Gastrocnemius medialis (tissue), 4 donors: ENCODE data around the gene TMEM35B. TPM values are rescaled to one million over a fixed set of nuclear protein-coding genes. Genes with fewer than 3 reads are reported as not detected.
"Not testable (repeated sequence)": the region's sequence is repeated elsewhere in the genome, so short reads cannot be mapped to it uniquely, and the experiment has no call there.

Experiments used
- ATAC-seq, 2 donors: fragments of 150-250 bp; one replicate each; pipeline ENCODE4 v1.9.1; 2016
- DNase-seq, 2 donors: peaks; one replicate each; pipeline ENCODE4 v3.0.0-alpha.2; 2019
- H3K27ac ChIP-seq, 4 donors: fragments of 200-600 bp; sonication (generic); 1 replicate in 1 of 4; 2 replicates in 3 of 4; pipeline ENCODE4 v1.5.1; 2016 to 2018; ENCODE audit warnings: mild to moderate bottlenecking in 2 of 4, moderate library complexity in 1 of 4
- H3K27me3 ChIP-seq, 3 donors: fragments of 200-600 bp; sonication (generic) in 2 of 3; 1 replicate in 1 of 3; 2 replicates in 2 of 3; pipeline versions ENCODE4 v1.5.1 to v1.6.0; 2016 to 2019; ENCODE audit warnings: mild to moderate bottlenecking in 1 of 3, moderate library complexity in 1 of 3
- H3K36me3 ChIP-seq, 2 donors: fragments of 200-600 bp; sonication (generic) in 1 of 2; one replicate each; pipeline ENCODE4 v1.5.1; 2017 to 2018
- H3K4me1 ChIP-seq, 2 donors: fragments of 200-600 bp; sonication (generic) in 1 of 2; one replicate each; pipeline ENCODE4 v1.5.1; 2016 to 2017; ENCODE audit warnings: mild to moderate bottlenecking in 2 of 2
- H3K4me3 ChIP-seq, 4 donors: fragments of 200-600 bp; sonication (generic) in 3 of 4; 1 replicate in 1 of 4; 2 replicates in 3 of 4; pipeline ENCODE4 v1.5.1; 2016 to 2019; ENCODE audit warnings: mild to moderate bottlenecking in 2 of 4
- H3K9me3 ChIP-seq, 3 donors: fragments of 200-600 bp; sonication (generic) in 2 of 3; 1 replicate in 1 of 3; 2 replicates in 2 of 3; pipeline ENCODE4 v1.5.1; 2016 to 2019
- CTCF ChIP-seq, 5 experiments: fragments of 450-650 bp in 3 of 5; fragments of 200-600 bp in 2 of 5; sonication (generic) in 2 of 5; IDR thresholded peaks in 4 of 5; conservative IDR thresholded peaks in 1 of 5; 1 replicate in 4 of 5; 2 replicates in 1 of 5; pipeline ENCODE4 v1.5.1; 2016 to 2019; ENCODE audit warnings: antibody characterized with exemption in 5 of 5, mild to moderate bottlenecking in 3 of 5, moderate library complexity in 3 of 5
- POLR2A ChIP-seq, 2 donors: fragments of 450-650 bp; IDR thresholded peaks; one replicate each; pipeline ENCODE4 v1.6.1; 2017; ENCODE audit warnings: antibody characterized with exemption in 2 of 2, mild to moderate bottlenecking in 2 of 2, moderate library complexity in 2 of 2
- in situ Hi-C, 4 donors: fragments of 200-750 bp; cut with MboI; loops; one replicate each; pipeline versions ENCODE4 v1.15.0 to v1.8.0; 2017; ENCODE audit warnings: low sequenced_read_pairs in 4 of 4
- intact Hi-C: fragments of 100-400 bp; cut with DNase I; formaldehyde crosslinking; loops from one replicate; pipeline ENCODE4 v1.15.1; 2023; ENCODE audit warnings: low total_unique reads
- total RNA-seq, 4 donors: library from RNA; depleted of rRNA; stranded (reverse); fragments of >200 nt; gene quantifications; one replicate each; pipeline versions ENCODE4 v1.1.0 to v1.2.3, GENCODE V29; 2016

TMEM35B gene
- total RNA-seq, 4 donors from 2014 or later, result 4.7 to 10.9 (median 7.1) TPM

GRCh38 chr1:34946211-34946610 is 38.9 kb downstream of the TMEM35B start:
- Histone ChIP-seq H3K36me3 (no peaks in the 10 kb centered on the region), H3K9me3 (peaks cover 0 to 4% (median 0%) of the 10 kb centered on the region in 3 donors), H3K27me3 (peaks cover 0 to 8% (median 0%) of the 10 kb centered on the region in 3 donors), H3K27ac (no peak overlapping the region), H3K4me1 (no peaks in the 10 kb centered on the region), H3K4me3 (no peak overlapping the region)
- TF ChIP-seq POLR2A (IDR thresholded peaks at IDR 0.05) (no peak), CTCF (IDR thresholded peaks at IDR 0.05 in 4 of 5, conservative IDR thresholded peaks at IDR 0.05 in 1 of 5) (no peak)
- DNase-seq (no peak), ATAC-seq (no peak)
- in situ Hi-C loops (no loop called here), intact Hi-C loops (no loop called here)

GRCh38 chr1:34941798-34942197 is 43.3 kb downstream of the TMEM35B start:
- in situ Hi-C loops, H3K27me3 ChIP-seq: not testable (repeated sequence)

More at GRCh38 chr1:34941798-34942197, 43.3 kb downstream of the TMEM35B start:
- H3K4me3 ChIP-seq, ATAC-seq, H3K4me1 ChIP-seq, H3K9me3 ChIP-seq, H3K27ac ChIP-seq, intact Hi-C loops, H3K36me3 ChIP-seq, DNase-seq: not testable (repeated sequence)

Other genes starting within 250 kb of the TMEM35B start
- not detected for gene GJB5, start 230.3 kb downstream of the TMEM35B start, total RNA-seq
- not detected for gene GJB4, start 225.6 kb downstream of the TMEM35B start, total RNA-seq
- not detected for gene GJB3, start 204.1 kb downstream of the TMEM35B start, total RNA-seq
- gene GJA4, start 192.3 kb downstream of the TMEM35B start, total RNA-seq, result 10 to 100 TPM; 14.4 to 41.4 (median 27.7) TPM
- 10 to 100 TPM; 24.2 to 40.8 (median 35.6) TPM for gene SMIM12, start 125.6 kb downstream of the TMEM35B start, total RNA-seq
- under 1 TPM in 1 of 4 donors, not detected in 3; 0.15 TPM for gene DLGAP3, start 55.7 kb downstream of the TMEM35B start, total RNA-seq
- gene ZMYM6, start 46.6 kb upstream of the TMEM35B start, total RNA-seq, result 1 to 10 TPM; 2.9 to 7.3 (median 4.2) TPM
- gene ZMYM1, start 94.0 kb upstream of the TMEM35B start, total RNA-seq, result 1 to 10 TPM; 1.8 to 7.6 (median 3.6) TPM
- 100 to 1,000 TPM in 1 of 4 donors, 10 to 100 TPM in 3; 70.1 to 128 (median 82.4) TPM for gene SFPQ, start 207.8 kb upstream of the TMEM35B start, total RNA-seq